ENCODE results near the gene ENAM.
"Not testable (repeated sequence)": the region's sequence is repeated elsewhere in the genome, so short reads cannot be mapped to it uniquely, and the experiment has no call there.

The ENAM gene

GRCh38 chr4:70627620-70628019 lies 924 bp upstream of the ENAM start:
- no peak for DNase-seq

GRCh38 chr4:70629469-70630090 lies 1.0 kb downstream of the ENAM start:
- DNase-seq: no peak

GRCh38 chr4:70630162-70630561 lies 1.6 kb downstream of the ENAM start:
- no peak for DNase-seq

DNA sequence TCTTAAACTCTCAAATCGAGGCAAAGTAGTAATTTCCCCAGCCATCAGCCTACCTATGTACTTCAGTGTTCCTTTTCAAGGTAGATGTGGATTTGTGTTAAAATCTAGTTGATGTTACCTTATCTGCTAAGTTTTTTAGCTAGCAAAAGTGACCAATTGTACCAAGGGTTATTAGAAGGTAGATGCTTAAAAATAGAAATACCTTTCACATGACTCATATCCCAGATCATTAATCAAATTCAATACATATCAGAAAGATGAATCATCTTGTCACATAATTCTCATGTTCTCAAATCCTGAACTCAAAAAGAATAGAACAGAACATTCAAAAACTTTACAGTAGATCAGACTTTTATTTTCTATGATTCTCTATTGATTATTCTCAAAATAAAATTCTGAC lies 3.5 kb downstream of the ENAM start:
- no peak for DNase-seq

GRCh38 chr4:70634482-70634881 lies 5.9 kb downstream of the ENAM start:
- no peak for DNase-seq

GRCh38 chr4:70637239-70637913 lies 8.8 kb downstream of the ENAM start:
- peak; percentile 85 for DNase-seq

GRCh38 chr4:70640192-70640591 lies 11.6 kb downstream of the ENAM start:
- DNase-seq: no peak

DNA sequence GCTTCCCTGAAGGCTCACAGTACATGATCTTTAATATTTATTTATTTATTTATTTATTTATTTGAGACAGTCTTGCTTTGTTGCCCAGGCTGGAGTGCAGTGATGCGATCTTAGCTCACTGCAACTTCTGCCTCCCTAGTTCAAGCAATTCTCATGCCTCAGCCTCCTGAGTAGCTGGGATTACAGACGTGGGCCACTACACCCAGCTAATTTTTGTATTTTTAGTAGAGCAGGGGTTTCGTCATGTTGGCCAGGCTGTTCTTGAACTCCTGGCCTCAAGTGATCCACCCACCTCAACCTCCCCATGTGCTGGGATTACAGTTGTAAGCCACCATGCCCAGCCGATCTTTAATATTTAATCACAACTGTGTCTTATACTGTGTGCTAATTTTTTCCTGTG lies 22.2 kb downstream of the ENAM start:
- not testable (repeated sequence) for DNase-seq

GRCh38 chr4:70651864-70652506 lies 23.4 kb downstream of the ENAM start:
- DNase-seq: peak; percentile 54

GRCh38 chr4:70654605-70655011 lies 26.1 kb downstream of the ENAM start:
- no peak for DNase-seq

GRCh38 chr4:70657326-70657725 lies 28.8 kb downstream of the ENAM start:
- no peak for DNase-seq

GRCh38 chr4:70658418-70658817 lies 29.9 kb downstream of the ENAM start:
- DNase-seq: peak; percentile 15

- DNase-seq: no peak
These were observed 31.6 kb downstream of the ENAM start for GRCh38 chr4:70660106-70660505.

DNA sequence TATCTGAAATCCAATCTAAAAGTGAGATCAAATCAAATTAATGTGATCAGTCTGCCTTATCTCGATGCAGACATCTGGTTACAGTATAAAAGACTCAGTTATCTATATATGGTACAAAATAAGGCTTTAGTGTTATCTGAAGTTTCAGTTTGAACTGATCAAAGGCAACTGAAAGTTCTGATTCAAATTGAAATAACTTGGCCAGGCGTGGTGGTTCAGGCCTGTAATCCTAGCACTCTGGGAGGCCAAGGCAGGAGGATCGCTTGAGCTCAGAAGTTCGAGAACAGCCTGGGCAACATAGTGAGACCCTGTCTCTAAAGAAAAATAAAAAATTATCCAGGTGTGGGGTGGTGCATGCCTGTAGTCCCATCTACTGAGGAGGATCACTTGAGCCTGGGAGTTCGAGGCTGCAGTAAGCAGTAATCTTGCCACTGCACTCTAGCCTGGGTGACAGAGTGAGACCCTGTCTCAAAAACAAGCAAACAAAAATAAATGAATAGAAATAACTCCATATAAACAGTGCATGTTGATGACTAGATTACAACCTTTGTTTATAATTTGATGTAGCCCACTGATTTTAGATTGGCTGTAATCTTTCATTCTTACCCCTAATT lies 32.9 kb downstream of the ENAM start:
- DNase-seq: not testable (repeated sequence)

DNA sequence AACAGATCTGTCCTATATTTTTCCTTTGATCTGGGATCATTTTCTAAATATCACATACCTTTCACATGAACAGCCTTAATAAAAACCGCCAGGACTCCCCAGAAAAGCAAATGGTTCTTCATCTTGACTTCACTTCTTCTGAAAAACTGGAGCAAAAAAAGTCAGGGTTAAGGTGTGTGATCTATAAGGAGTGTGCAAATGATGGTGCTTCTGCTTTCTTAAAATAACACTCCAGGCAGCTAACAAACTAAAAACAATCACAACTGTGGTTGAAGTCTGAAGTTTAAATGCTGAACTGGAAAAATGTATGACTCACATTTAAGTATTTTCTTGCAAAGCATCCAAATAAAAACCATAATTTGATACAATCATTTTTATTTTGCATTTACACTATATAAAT lies 37.8 kb downstream of the ENAM start, which contains the start of gene JCHAIN:
Gene JCHAIN (minus strand): TSS at position 140 of the 400 bp plus-strand sequence. CDS start 18 bp downstream, at position 122.
- no peak for DNase-seq

- no peak for DNase-seq
These were observed 39.4 kb downstream of the ENAM start for GRCh38 chr4:70667740-70668535.

DNA sequence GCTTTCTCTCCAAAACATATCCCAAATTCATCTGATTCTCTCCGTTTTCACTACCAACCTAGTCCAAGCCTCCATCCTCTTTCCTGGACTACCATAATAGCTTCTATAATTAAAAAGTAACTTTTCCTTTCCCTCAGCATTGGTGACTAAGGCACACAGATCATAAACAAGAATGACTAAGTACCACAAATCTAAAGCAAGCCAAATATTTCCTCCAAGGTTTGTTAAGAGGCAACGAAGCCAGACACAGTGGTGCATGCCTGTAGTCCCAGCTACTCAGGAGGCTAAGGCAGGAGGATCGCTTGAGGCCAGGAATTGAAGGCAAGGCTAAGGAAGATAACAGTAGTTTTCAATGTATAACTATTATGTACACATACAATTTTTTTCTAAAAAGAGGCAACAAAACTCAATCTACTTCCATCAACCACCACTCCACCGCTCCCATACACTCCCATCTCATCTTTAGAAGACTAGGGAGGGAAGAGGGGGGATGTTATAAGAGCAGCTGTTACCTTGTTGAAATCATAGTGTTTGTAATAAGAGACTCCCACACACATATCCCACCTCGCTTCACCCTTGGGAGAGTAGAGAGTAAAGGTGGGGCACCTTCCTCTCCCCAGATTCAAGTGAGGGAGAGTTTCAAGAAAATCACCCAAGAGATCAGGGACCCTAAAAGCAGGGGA lies 41.9 kb downstream of the ENAM start:
- no peak for DNase-seq

DNA sequence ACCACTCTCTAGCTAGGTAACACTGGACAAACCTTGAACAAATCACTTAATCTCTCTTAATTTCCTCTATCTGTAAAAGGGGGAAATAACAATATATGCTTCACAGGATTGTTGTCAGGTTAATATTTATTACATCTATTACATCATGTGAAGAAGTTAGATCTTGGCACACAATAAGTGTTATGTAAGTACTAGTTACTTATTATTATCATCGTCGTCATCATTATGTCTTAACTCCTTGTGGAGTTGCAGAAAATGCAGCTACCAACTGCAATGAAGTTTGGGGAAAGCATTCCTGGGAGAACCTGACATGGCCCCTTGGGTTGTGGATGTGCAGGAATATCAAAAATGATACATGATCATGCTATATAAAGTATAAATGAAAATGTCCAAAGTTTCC lies 42.5 kb downstream of the ENAM start:
- DNase-seq: no peak

DNA sequence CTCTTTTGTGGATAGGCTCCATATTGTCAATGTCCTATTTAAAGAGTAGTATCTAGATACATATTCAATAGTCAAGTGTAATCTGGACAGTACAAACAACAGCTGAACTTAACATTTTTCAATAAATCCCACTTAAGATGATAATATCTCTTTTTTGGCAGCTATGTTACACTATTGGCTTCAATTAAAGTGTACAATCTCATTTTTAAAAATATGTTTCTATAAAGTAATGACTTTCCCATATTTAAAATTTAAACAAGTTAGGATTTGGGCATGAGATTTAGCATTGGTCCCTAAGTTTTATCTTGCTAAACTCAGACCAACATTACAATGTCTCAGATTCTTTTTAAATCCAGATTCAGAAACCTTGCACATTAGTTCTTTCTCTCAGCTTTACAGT lies 45.6 kb downstream of the ENAM start:
- DNase-seq: no peak

GRCh38 chr4:70674731-70675130 lies 46.2 kb downstream of the ENAM start:
- DNase-seq: no peak

GRCh38 chr4:70676554-70677090 lies 48.1 kb downstream of the ENAM start:
- DNase-seq: no peak

GRCh38 chr4:70678383-70678999 lies 49.9 kb downstream of the ENAM start:
- no peak for DNase-seq
